Raji (cell line): ENCODE measurements around the gene CCDC121.

ENCODE experiments used
- POLR2A ChIP-seq: IDR thresholded peaks from 2 replicates; pipeline ENCODE4 v1.6.1; 2011; ENCODE audit warnings: low read depth, low read length, control low read depth; ENCODE audit not compliant: insufficient read depth

CCDC121 gene, protein sequence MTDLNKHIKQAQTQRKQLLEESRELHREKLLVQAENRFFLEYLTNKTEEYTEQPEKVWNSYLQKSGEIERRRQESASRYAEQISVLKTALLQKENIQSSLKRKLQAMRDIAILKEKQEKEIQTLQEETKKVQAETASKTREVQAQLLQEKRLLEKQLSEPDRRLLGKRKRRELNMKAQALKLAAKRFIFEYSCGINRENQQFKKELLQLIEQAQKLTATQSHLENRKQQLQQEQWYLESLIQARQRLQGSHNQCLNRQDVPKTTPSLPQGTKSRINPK

DNA sequence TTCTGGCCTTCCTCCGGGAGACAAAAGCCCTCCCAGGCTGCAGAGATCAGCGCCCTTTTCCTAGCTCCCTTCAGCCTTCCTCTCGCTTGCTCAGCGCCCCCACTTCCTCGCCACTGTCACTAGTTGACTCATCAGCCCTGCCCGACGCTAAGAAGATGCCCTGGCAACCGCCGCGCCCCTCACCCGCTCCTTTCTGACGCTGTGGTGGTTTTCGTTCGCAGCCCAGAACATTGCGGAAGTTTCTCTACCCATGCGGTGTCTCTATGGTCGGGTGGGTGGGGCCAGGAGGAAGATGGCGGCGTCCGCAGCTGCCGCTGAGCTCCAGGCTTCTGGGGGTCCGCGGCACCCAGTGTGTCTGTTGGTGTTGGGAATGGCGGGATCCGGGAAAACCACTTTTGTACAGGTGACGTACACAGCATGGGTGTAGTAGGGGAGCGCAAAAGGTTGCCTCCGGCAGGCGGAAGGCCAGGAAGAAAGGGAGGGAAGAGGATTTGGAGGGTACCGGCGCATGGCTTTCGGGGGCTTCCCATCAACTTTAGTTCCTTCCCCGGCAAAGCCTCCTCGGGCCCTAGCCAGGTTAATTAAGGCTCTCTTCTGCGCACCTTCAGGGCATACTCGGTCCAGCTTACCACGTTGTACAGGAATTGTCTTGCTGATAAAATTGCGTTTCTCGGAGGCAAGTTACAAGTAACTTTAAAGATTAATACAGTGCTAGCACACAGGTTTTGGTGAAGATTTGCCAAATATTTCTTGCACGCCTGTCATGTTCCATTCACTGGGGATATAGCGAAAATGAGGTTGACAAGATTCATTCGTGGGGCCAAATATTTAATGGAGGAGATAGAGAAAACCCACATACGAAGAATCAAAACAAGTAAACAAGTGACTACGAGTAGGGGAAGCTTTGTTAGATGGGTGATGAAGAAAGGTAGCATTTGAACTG is at the start of gene CCDC121, which contains the start of gene GPN1:
Gene CCDC121 (minus strand): TSS at position 246 of the 943 bp plus-strand sequence. CDS start 1,213 bp downstream, outside the sequence.
Gene GPN1 (plus strand): TSS at position 284 of the 943 bp plus-strand sequence. CDS start 9 bp downstream, at position 293.
- peak; percentile 93 for TF ChIP-seq POLR2A

DNA sequence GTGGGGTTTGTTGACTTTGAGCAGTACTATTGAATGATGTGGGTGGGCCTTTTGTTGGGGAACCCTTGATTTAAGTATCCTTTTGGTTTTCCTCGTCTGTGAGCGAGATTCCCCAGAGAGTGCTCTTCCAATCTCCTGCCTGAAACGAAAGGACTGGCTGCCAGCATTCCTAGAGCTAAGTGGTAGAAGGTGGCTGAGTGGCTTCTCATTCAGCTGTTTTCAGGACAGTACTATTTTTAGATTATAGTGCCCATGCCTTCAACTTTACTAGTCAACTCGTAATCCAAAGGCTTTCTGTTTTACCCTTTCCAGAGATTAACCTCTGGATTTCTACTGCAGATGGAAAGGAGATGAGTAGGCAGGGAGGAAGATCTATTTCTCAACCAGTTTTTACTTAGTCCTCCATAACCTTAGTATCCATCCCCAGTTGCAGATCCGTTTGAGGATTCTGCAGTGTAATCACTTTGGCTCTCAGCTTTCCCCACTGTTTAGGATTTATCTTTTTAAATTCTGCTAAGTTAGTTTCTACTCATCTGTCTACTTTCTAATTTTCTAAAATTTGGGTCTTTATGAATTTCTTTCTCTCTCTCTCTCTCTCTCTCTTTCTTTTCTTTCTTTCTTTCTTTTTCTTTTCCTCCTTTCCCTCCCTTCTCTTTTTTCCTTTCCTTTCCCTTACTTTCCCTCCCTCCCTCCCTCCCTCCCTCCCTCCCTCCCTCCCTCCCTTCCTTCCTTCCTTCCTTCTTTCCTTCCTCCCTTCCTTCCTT is 44.1 kb upstream of the CCDC121 start:
- TF ChIP-seq POLR2A, result no peak

DNA sequence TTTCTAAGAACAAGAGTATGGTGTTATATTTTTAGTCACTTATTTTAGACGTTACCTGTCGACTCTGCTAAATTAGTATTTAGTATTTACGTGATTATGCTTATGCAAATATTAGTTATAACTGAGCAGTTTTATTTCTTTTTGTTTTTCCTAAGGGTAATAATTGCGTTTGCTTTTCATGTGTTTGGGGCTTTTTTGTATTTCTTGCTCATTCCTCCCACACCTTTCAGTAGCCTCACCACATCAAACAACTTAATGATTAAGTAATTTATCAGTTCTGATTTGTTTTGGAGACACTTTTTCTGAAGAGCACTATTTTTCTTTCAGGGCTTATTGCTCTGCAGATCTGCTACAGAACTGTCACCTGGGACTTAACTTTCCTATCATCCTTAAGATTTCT is 42.4 kb upstream of the CCDC121 start:
- TF ChIP-seq POLR2A, result no peak

DNA sequence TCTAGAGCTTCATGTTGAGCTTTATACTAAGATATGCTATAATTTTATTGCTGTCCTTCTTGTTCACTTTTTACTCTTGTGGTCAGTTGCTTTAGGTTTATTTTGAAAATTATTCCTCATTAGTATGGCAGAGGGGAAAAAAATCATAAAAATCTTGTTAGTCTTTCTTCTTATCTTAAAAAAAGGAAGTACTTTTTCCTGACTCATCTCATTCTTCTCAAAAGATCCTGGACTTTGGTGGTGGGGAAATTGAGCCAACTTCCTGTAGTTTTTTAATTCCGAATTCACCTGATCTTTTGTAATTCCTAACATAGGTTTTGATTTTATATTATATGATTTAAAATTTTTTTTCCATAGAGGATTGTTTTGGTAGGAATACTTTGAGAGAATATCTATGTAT is 38.6 kb upstream of the CCDC121 start:
- TF ChIP-seq POLR2A, result no peak

DNA sequence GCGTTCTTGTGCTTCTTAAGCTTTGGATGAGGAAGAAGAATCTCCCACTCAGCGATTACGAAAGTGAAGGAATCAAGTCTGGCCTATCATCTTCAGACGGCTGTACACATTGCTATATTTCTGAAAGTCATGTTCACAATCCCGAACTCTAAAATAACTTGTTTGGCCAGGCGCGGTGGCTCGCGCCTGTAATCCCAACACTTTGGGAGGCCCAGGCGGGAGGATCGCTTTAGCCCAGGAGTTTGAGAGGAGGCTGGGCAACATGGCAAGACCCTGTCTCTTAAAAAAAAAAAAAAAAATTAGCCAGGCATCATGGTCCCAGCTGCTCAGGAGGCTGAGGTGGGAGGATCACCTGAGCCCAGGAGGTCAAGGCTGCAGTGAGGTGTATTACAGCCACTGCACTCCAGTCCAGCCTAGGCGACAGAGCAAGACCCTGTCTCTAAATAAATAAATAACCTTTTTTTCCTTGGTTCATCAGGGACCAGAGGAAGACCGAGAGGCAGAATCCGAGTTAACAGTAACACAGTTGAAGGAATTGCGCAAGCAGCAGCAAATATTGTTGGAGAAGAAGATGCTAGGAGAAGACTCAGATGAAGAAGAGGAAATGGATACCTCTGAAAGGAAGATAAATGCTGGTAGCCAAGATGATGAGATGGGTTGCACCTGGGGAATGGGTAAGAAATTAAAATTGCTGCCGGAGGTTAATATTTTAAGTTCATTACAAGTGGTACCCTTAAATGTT is 36.0 kb upstream of the CCDC121 start:
- TF ChIP-seq POLR2A, result no peak

DNA sequence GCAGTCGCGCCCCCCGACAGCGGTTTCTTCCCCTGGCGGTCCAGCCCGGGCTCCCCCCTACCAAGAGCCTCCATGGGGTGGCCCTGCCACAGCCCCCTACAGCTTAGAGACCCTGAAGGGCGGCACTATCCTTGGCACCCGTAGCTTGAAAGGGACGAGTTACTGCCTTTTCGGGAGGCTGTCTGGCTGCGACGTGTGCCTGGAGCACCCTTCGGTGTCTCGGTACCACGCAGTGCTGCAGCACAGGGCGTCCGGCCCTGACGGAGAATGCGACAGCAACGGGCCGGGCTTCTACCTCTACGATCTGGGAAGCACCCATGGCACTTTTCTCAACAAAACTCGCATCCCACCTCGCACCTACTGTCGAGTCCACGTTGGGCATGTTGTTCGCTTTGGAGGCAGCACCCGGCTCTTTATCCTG is 35.4 kb upstream of the CCDC121 start:
- TF ChIP-seq POLR2A, result no peak

DNA sequence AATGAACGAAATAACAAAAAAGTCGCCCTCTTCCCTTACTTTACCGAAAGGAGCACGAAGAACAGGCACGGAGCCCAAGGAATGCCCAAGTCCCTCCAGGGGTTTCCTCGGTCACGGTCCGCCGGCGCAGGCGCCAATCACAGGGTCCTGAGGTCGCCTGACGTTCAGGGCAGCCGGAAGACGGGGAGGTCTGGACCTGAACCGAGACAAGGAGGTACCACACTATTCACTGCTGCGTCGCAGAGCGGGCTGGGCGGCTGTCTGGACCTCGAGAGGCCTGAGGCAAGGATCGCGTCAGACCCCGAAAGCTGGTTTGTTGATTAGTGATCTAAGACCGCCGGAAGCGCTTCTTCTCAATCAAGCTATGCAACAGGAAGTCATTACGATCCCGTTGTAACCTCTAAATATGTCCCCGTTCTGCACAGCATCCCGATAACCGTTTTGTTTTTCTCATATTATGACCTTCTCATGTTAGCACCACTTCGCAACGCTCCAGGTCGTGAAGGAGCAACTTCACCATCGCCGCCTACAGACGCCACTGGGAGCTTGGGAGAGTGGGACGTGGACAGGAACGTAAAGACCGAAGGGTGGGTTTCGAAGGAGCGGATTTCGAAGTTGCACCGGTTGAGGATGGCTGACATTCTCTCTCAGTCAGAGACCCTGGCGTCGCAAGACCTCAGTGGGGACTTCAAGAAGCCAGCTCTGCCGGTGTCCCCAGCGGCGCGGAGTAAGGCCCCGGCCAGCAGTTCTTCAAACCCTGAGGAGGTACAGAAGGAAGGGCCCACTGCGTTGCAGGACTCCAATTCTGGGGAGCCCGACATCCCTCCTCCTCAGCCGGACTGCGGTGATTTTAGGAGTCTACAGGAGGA is 34.7 kb upstream of the CCDC121 start, which contains the start of the genes SLC4A1AP and SUPT7L:
Gene SLC4A1AP (plus strand): TSS at position 605 of the 869 bp plus-strand sequence. CDS start 26 bp downstream, at position 631.
Gene SUPT7L (minus strand): TSS at position 330 of the 869 bp plus-strand sequence. CDS start 1,422 bp downstream, outside the sequence.
- TF ChIP-seq POLR2A, result peak; percentile 82

DNA sequence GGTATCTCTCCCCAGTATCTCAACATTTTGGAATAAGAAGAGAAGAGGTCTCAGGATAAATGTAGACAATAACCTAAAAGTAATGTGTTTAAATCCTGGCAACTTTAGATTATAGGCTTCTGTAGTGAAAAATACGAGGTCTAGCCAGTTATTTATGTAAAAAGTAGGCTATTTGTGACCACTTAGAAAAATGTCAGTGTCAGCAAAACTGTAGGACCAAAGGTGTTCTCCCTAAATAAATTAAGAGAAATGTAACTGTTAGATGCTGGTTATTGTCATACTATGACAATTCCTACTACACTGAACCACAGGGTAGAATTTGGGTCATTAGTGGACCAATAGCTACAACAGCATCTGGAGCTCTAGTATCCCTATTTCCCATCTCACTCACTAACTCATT is 32.6 kb upstream of the CCDC121 start:
- TF ChIP-seq POLR2A, result no peak

DNA sequence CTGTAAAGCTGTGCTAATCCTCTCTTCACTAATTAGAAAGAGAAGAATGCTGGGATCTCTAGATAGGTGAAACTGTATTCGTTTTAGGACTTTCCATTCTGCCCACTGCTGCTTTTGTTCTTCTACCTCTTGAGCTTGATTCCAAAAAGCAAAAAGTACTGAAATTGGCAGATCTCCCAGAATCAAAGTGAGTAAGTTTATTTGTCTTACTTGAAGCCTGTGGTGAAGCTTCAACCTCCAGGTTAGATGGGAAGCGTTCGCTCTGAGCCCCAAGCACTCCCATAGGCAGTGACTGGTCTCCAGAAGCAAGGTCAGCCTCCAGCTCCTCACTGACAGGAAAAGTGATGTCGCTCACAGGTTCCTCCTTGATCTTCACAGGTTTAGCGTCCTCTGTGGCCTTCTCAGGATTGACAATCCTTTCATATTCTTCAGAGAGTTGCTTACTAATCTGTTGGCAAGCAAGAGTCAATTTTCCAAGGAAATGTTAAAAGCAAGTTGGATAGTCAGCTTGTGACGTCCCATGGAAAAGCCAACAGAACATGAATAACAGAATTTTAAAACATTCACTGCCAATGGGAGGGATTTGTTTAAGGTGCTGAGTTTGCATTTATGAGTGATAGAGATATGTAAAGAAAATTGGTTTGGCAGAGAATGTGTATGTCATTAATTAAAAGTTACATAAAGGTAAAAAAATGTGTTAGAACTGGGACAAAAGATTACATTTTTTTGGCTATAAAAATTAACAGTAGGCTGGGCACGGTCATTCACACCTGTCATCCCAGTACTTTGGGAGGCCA is 26.5 kb upstream of the CCDC121 start:
- TF ChIP-seq POLR2A, result no peak

DNA sequence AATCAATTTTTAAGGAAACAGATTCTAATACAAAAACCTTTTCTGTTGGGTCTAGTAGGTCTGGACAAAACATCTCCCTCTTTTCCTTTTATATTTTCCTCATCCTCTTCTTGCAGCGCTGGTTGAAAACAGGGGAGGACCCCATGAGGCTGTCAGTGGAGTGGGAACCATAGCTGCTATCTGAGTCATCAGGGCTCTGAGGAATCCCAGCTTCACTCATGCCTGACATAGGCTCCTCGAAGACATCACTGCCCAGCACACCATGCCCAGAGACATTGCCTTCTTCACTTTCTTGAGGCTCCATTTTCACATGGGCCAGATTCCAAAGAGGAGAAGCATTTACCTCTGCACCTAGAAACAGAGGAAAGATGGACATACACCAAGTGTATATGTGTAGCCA is 24.6 kb upstream of the CCDC121 start:
- TF ChIP-seq POLR2A, result no peak

DNA sequence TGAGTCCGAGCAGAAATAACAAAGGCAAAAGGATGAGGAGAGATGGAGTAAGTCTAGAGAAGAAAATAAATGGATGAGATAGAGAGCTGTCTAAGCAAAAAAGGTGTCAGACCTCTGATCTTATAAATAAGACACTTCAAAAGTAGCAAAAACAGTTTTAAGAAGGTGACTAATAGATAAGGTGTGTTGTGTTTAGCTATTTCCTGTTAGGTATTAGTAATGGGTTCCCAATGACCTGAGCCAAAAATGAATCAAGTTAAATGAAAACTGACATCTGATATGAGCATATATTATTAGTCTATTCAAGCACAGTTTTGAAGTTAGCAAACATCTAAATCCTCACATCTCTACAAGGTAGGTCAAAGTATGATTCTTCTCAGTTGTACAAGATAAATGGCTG is 24.0 kb upstream of the CCDC121 start:
- TF ChIP-seq POLR2A, result no peak

DNA sequence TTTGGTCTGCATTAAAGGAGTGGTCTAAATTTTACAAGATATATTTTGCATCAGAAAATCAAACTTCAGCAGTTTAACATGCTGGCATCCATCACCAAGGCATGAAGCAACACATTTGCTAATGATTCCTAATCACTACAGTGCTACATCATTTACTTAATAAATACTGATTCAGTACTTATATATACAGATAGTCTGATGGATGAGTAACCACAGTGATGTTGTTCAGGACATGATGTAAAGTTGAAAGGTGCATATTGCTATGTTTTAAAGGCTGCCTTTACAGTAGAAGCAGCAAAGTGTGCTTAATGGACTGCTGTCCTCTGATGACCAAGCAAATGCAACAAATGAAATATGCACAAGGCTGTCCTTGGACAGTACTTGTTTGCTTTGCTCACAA is 23.5 kb upstream of the CCDC121 start:
- no peak for TF ChIP-seq POLR2A
